GM13977 (cell line): ENCODE results near the gene C1QTNF6.

Source experiments
- DNase-seq: peaks from one replicate; pipeline ENCODE4 v3.0.0; 2012; ENCODE audit warnings: low spot score
- in situ Hi-C: fragments of 300-500 bp; cut with MboI; formaldehyde crosslinking; loops from one replicate; pipeline ENCODE4 v1.12.0; 2022; ENCODE audit warnings: low sequenced_read_pairs, low pct_unique_long_range_greater_than_20kb, mixed read lengths, inconsistent platforms; ENCODE audit not compliant: unreplicated experiment
- TF ChIP-seq, protein P1 (sequence below): IDR thresholded peaks from 2 replicates; pipeline ENCODE4 v1.5.1; 2012; ENCODE audit warnings: mild to moderate bottlenecking, control low read depth; ENCODE audit not compliant: insufficient read depth; ENCODE audit errors: extremely low read depth, missing control alignments

C1QTNF6 gene

DNA sequence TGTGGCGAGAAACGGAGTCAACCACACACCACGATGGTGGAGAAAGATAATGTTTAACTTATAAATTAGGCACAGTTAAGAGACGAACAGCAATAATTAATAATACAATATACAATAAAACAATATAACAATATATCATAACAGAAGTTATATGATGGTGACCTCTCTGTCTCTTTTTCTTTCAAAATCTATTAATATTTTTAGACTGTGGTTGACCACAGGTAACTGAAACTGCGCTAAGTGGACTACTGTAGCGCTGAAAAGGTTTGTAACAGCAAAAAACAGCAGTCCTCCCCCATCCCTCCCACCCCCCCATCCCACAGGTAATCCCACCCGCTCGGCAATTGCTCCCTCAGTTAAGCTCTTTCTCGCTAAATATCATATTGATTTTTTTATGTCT lies 27.8 kb upstream of the C1QTNF6 start:
- in situ Hi-C loops = no loop called here
- TF ChIP-seq, protein P1, sequence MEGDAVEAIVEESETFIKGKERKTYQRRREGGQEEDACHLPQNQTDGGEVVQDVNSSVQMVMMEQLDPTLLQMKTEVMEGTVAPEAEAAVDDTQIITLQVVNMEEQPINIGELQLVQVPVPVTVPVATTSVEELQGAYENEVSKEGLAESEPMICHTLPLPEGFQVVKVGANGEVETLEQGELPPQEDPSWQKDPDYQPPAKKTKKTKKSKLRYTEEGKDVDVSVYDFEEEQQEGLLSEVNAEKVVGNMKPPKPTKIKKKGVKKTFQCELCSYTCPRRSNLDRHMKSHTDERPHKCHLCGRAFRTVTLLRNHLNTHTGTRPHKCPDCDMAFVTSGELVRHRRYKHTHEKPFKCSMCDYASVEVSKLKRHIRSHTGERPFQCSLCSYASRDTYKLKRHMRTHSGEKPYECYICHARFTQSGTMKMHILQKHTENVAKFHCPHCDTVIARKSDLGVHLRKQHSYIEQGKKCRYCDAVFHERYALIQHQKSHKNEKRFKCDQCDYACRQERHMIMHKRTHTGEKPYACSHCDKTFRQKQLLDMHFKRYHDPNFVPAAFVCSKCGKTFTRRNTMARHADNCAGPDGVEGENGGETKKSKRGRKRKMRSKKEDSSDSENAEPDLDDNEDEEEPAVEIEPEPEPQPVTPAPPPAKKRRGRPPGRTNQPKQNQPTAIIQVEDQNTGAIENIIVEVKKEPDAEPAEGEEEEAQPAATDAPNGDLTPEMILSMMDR = no peak
- DNase-seq = no peak

DNA sequence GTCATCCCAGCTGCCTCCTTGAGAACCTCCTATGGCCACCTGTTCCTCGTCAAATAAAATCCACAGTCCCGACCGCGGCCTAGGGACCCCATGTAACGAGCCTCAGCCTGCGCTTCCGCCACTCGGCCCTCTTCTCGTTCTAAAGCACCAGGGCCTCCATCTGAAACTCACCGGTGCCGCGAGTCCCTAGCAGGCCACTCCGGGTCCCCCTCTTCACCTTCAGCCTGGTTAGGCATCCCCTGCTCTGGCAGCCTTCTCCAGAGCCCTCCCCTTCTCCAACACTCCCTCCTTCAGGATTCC lies 26.6 kb upstream of the C1QTNF6 start:
- DNase-seq = no peak
- in situ Hi-C loops = no loop called here
- TF ChIP-seq, protein P1 = no peak

DNA sequence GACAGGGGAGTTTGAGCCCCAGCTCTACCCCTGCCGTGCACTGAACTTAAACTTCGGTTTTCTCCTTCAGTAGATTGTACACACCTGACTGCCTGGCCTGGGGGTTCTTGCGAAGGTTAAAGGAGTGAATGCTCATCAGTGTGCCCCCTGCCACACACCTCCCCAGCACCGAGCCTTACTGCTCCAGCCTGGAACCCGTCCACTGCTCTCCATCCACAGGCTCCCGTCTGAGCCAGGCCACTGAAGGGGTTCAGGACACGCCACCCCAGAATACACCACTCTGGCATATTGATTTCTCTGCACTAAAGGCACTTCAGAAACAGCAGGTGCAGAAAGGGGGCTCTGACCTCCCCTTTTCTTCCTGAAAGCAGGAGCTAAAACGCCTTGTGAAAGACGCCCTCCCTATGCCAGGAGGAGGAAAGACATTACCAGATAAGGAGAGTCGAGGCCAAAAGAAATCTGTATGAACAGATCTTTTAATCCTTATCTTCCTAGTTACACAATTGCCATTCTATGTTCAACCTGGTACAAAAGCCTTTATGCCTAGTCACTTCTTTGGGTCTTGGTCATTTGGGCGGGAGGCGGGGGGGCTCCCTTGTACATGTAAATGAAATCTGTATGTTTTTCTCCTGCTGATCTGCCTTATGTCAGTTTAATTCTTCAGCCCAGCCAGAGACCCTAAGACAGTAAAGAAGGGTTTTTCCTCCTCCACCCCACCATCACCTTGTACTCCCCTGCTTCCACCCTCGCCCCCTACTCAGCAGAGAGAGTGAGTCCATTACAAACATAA lies 26.1 kb upstream of the C1QTNF6 start:
- TF ChIP-seq, protein P1 = no peak
- DNase-seq = no peak

DNA sequence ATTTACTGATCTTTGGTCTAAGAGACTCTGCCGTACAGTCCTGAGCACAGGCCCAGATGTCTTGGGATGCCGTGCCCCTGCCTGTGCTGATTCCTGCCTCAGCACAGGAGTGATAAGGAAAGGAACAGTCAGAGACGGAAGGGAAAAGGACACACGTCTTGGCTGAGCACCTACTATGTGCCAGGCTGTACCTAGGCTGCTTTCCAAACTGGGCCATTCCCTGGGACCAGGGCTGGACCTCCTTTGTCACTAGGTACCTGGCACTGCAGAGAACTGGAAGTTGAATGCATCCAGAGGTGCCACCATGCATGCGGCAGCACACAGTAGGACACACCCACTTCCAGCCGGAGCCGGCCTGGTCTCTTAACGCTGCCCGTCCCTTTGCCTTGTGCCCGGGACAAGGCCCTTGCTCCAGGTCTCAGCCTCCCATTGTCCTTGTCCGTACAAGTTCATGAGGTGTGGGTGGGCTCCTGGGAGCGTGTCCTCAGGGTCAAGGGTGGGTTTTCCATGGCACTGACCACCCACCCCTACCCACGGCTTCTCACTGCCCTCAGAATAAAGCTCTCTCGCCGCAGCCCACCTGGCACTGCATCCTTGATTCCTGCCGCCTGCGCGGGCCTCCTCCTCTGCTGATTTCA lies 25.3 kb upstream of the C1QTNF6 start:
- TF ChIP-seq, protein P1 = no peak

More for the DNA sequence above, 26.1 kb upstream of the C1QTNF6 start:
- in situ Hi-C loops = no loop called here

DNA sequence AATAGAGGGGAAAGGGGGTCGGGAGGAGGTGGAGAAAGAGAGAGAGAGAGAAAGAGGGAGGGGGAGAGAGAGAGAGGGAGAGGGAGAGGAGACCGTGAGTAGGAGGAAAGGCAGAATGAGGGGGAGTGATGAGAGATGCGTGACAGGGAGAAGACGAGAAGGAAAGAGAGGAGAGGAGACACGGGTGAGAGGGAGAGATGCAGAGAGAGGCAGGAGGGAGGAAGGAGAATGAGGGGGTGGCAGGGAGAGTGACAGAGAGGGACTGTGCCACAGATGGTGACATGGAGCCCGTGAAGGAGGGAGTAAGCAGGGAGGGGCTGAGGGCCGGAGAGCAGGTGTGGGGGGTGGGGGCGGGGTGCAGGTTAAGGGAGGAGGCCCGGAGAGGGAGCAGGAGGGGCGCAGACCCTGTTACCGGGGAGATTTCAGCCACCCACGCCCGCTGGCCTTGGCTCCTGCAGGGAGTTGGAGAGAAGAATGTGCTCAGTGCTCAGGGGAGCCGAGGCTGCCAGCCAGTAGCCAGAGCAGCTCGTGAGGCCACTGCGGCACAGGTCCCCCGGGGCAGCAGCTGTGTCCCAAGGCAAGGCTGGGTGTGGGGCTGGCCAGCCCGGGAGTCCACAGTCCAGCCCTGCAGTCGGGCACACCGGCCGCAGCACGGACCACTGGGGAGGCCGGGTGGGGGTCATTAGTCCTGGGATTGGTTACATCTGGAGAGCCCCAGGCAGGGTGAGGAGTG lies 24.3 kb upstream of the C1QTNF6 start, which contains the start of gene SSTR3:
SSTR3 (minus strand) TSS at position 304 of the 733 bp plus-strand sequence. CDS start 4,674 bp downstream, outside the sequence.
- TF ChIP-seq, protein P1 = no peak
- DNase-seq = no peak
- in situ Hi-C loops = no loop called here

More for the DNA sequence above, 25.3 kb upstream of the C1QTNF6 start:
- in situ Hi-C loops = no loop called here
- no peak for DNase-seq

DNA sequence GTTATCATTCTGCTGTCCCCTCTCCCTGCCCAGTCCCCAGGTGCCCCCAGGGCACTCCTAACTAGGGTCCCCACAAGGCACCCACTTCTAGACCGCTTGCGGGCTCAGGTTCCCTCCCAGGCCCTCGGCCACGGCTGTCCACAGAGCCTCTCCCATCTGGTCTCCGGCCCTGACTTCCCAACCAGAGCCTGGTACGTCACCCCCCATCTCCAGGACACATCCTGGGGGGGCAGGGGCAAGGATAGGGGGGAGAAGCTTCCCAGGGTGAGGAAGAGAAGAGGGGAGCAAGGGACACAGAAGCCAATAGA lies 23.8 kb upstream of the C1QTNF6 start:
- DNase-seq = no peak
- TF ChIP-seq, protein P1 = no peak
- in situ Hi-C loops = no loop called here
